Measurements from ENCODE around the gene ZCCHC18. TPM values are rescaled to one million over a fixed set of nuclear protein-coding genes. Genes with fewer than 3 reads are reported as not detected.

The ZCCHC18 gene
- total and polyA plus RNA-seq, 2 of the 4 experiments (the other 2 are of a cell fraction) = 0.36 to 1.5 TPM

GRCh38 chrX:104098151-104098808 is 14.0 kb upstream of the ZCCHC18 start:
- intact Hi-C loops (cut with micrococcal nuclease) = loop anchor here (1.0 to 2.0 kb wide), 3 partner anchors 15 to 173 kb away; partner anchors contain the start of gene ZCCHC18

More at GRCh38 chrX:104098151-104098808, 14.0 kb upstream of the ZCCHC18 start:
- no peak overlapping the region for H3K9ac ChIP-seq (ENCODE audit: low read depth, low read length)
- H3K27me3 ChIP-seq (ENCODE audit: control insufficient read depth, insufficient read depth, low read length) = peaks cover 8% of the 10 kb centered on the region
- no CpG with 5 or more reads among the region's 4 CpGs for WGBS, 2 experiments (ENCODE audit: extremely low coverage in 2 of 2, insufficient read length in 1 of 2)
- no peak overlapping the region for H3K56ac ChIP-seq (ENCODE audit: extremely low read depth, insufficient read depth, low read length)
- H3K4me3 ChIP-seq (ENCODE audit: insufficient read depth, low read depth, low read length) = no peak overlapping the region
- H4K5ac ChIP-seq (ENCODE audit: low read depth, low read length) = no peak overlapping the region
- H3K9me3 ChIP-seq (ENCODE audit: control insufficient read depth, insufficient read depth, low read length) = no peaks in the 10 kb centered on the region
- no peak overlapping the region; the same call in 1 of the 2 replicates for H3K4me2 ChIP-seq (ENCODE audit: low read depth, low read length)
- no peak overlapping the region for H2BK20ac ChIP-seq (ENCODE audit: low read depth, low read length)
- no peaks in the 10 kb centered on the region for H3K36me3 ChIP-seq (ENCODE audit: control insufficient read depth, insufficient read depth, low read length)
- H2BK120ac ChIP-seq (ENCODE audit: low read depth, low read length) = no peak overlapping the region
- no peak overlapping the region for H2AFZ ChIP-seq (replicated peaks; ENCODE audit: low read length, poor library complexity)
- TF ChIP-seq RCOR1 (IDR thresholded peaks at IDR 0.05; ENCODE audit: insufficient replicate concordance, low read length) (no peak), RFX5 (IDR thresholded peaks at IDR 0.05; ENCODE audit: low read depth, low read length) (no peak), USF2 (IDR thresholded peaks at IDR 0.05; ENCODE audit: low read depth, low read length) (no peak), BHLHE40 (IDR thresholded peaks at IDR 0.05; ENCODE audit: low read depth, low read length) (no peak), MAFK (IDR thresholded peaks at IDR 0.05; ENCODE audit: low read depth, low read length) (no peak), MXI1 (IDR thresholded peaks at IDR 0.05; ENCODE audit: borderline replicate concordance, low read depth, low read length) (no peak), RAD21 (IDR thresholded peaks at IDR 0.05; ENCODE audit: low read length) (peak; percentile 49), CHD1 (IDR thresholded peaks at IDR 0.05; ENCODE audit: low read depth, low read length) (no peak), MAZ (IDR thresholded peaks at IDR 0.05; ENCODE audit: borderline replicate concordance, low read depth, low read length) (no peak), CTCF (conservative IDR thresholded peaks at IDR 0.05; ENCODE audit: low read depth, low read length) (peak; percentile 57), FOS (IDR thresholded peaks at IDR 0.05; ENCODE audit: low read depth, low read length) (no peak), ELK1 (IDR thresholded peaks at IDR 0.05; ENCODE audit: borderline replicate concordance, low read depth, low read length) (no peak), SMC3 (IDR thresholded peaks at IDR 0.05; ENCODE audit: low read depth, low read length) (peak; percentile 46)
- BruUV-seq (replicated peaks) = no TSS peak
- H4K8ac ChIP-seq (ENCODE audit: low read depth in 2 of 2, low read length in 2 of 2) = no peak overlapping the region
- H4K20me1 ChIP-seq (ENCODE audit: insufficient read depth, low read length) = no peaks in the 10 kb centered on the region
- peak; percentile 73; the same call in 1 of the 2 replicates for ATAC-seq (ENCODE audit: low read depth)
- H3K9me1 ChIP-seq (ENCODE audit: insufficient read depth, low read length) = no peaks in the 10 kb centered on the region; the same call in 1 of the 2 replicates
- no peaks in the 10 kb centered on the region for H3K4me1 ChIP-seq (ENCODE audit: control insufficient read depth, insufficient read depth, low read length)
- no peak overlapping the region for H4K91ac ChIP-seq (ENCODE audit: insufficient read depth, low read depth, low read length)
- no peak overlapping the region for H2AK9ac ChIP-seq (replicated peaks; ENCODE audit: low read depth, low read length, poor library complexity)
- no peak overlapping the region for H3K18ac ChIP-seq (ENCODE audit: low read depth, low read length)
- ChIA-PET CTCF (no interaction called here), POLR2A (ENCODE audit: unreplicated experiment) (no interaction called here)
- in situ Hi-C loops (cut with MboI; ENCODE audit: low sequenced_read_pairs) = no loop called here
- H3K27ac ChIP-seq (ENCODE audit: insufficient read depth, low read length) = no peak overlapping the region
- DNase-seq = peak; percentile 77
- no peaks in the 10 kb centered on the region for H3K79me1 ChIP-seq (ENCODE audit: low read depth in 1 of 2, low read length in 2 of 2)
- no peak overlapping the region for H3K4ac ChIP-seq (ENCODE audit: low read depth, low read length)
- H3K23ac ChIP-seq (ENCODE audit: low read depth, low read length) = no peak overlapping the region
- no peak overlapping the region for H2BK15ac ChIP-seq (ENCODE audit: low read depth, low read length)
- no peak overlapping the region for H2BK5ac ChIP-seq (ENCODE audit: low read depth, low read length, poor library complexity, severe bottlenecking)
- H2AK5ac ChIP-seq (ENCODE audit: low read depth, low read length) = no peak overlapping the region
- dilution Hi-C loops (cut with HindIII; ENCODE audit: low sequenced_read_pairs, unreplicated experiment) = no loop called here
- no peak overlapping the region for H3K14ac ChIP-seq (replicated peaks; ENCODE audit: low read depth, low read length)
